Tibial nerve (tissue), 4 donors: Measurements from ENCODE around the gene ST7L. TPM values are rescaled to one million over a fixed set of nuclear protein-coding genes. Genes with fewer than 3 reads are reported as not detected.

Experiments
- DNase-seq, 2 donors: peaks; one replicate each; pipeline ENCODE4 v3.0.0-alpha.2; 2019; ENCODE audit warnings: low spot score in 2 of 2
- H3K27ac ChIP-seq, 4 donors: fragments of 200-600 bp; sonication (generic) in 3 of 4; one replicate each; pipeline ENCODE4 v1.5.1; 2017 to 2019; ENCODE audit warnings: mild to moderate bottlenecking in 1 of 4
- H3K27me3 ChIP-seq, 2 donors: fragments of 200-600 bp; sonication (generic) in 1 of 2; one replicate each; pipeline versions ENCODE4 v1.5.1 to v1.6.0; 2017 to 2019
- H3K36me3 ChIP-seq, 3 donors: fragments of 200-600 bp; sonication (generic); one replicate each; pipeline ENCODE4 v1.5.1; 2018 to 2019
- H3K4me1 ChIP-seq, 4 donors: fragments of 200-600 bp; sonication (generic) in 3 of 4; one replicate each; pipeline ENCODE4 v1.5.1; 2017 to 2019
- H3K4me3 ChIP-seq, 4 donors: fragments of 200-600 bp; sonication (generic) in 3 of 4; one replicate each; pipeline ENCODE4 v1.5.1; 2017 to 2019; ENCODE audit warnings: mild to moderate bottlenecking in 1 of 4, moderate library complexity in 1 of 4
- H3K9me3 ChIP-seq, 4 donors: fragments of 200-600 bp; sonication (generic) in 3 of 4; one replicate each; pipeline ENCODE4 v1.5.1; 2017 to 2019
- CTCF ChIP-seq, 5 experiments: fragments of 200-600 bp in 3 of 5; fragments of 450-650 bp in 2 of 5; sonication (generic) in 3 of 5; IDR thresholded peaks; one replicate each; pipeline ENCODE4 v1.5.1; 2016 to 2019; ENCODE audit warnings: antibody characterized with exemption in 5 of 5, mild to moderate bottlenecking in 3 of 5, moderate library complexity in 2 of 5
- EP300 ChIP-seq, 2 donors: sonication (generic); formaldehyde crosslinking; IDR thresholded peaks; one replicate each; pipeline ENCODE4 v1.6.1; 2017; ENCODE audit warnings: antibody characterized with exemption in 2 of 2, mild to moderate bottlenecking in 1 of 2
- POLR2A ChIP-seq, 2 donors: fragments of 450-650 bp; IDR thresholded peaks; one replicate each; pipeline ENCODE4 v1.6.1; 2017; ENCODE audit warnings: antibody characterized with exemption in 2 of 2, mild to moderate bottlenecking in 2 of 2, moderate library complexity in 2 of 2
- WGBS, 2 donors: methylation state at CpG; one replicate each; pipeline ENCODE4 v1.1.5; 2018; 5-methylcytosine and 5-hydroxymethylcytosine counted together
- total RNA-seq, 4 donors: library from RNA; depleted of rRNA; stranded (reverse); fragments of >200 nt; gene quantifications; one replicate each; pipeline ENCODE4 v1.1.0, GENCODE V29; 2016

ST7L gene
- total RNA-seq, 4 donors from 2014 or later = 18.4 to 24.0 (median 20.4) TPM

- H3K36me3 ChIP-seq = peaks cover 0 to 18% (median 0%) of the 10 kb centered on the region in 3 donors
- H3K9me3 ChIP-seq = no peaks in the 10 kb centered on the region
- TF ChIP-seq EP300 (IDR thresholded peaks at IDR 0.05) = no peak
- TF ChIP-seq CTCF (IDR thresholded peaks at IDR 0.05) = no peak
- TF ChIP-seq POLR2A (IDR thresholded peaks at IDR 0.05) = no peak
- H3K27me3 ChIP-seq = peaks cover 0 to 17% of the 10 kb centered on the region in 2 donors
- H3K27ac ChIP-seq = peak overlapping the region in 2 of 4 donors; percentile 51 to 54
- peaks cover 0 to 29% (median 3%) of the 10 kb centered on the region in 4 donors for H3K4me1 ChIP-seq
- DNase-seq = no peak
- H3K4me3 ChIP-seq = no peak overlapping the region
- 38 to 53% methylated on average over 8 to 9 of the region's 9 CpGs for WGBS, 2 donors
These were observed 105.7 kb downstream of the ST7L start for GRCh38 chr1:112513112-112513870.

- Histone ChIP-seq H3K4me3 (no peak overlapping the region), H3K36me3 (peaks cover 0 to 6% (median 0%) of the 10 kb centered on the region in 3 donors), H3K27ac (no peak overlapping the region), H3K27me3 (peaks cover 0 to 30% of the 10 kb centered on the region in 2 donors), H3K9me3 (no peaks in the 10 kb centered on the region), H3K4me1 (peaks cover 0 to 36% (median 10%) of the 10 kb centered on the region in 4 donors)
- 39 to 49% methylated on average over 2 of the region's 2 CpGs for WGBS, 2 donors
- TF ChIP-seq CTCF (IDR thresholded peaks at IDR 0.05) (no peak), POLR2A (IDR thresholded peaks at IDR 0.05) (no peak), EP300 (IDR thresholded peaks at IDR 0.05) (no peak)
- no peak for DNase-seq
These were observed 107.0 kb downstream of the ST7L start for GRCh38 chr1:112511897-112512296.

GRCh38 chr1:112510340-112510739, 108.6 kb downstream of the ST7L start:
- H3K36me3 ChIP-seq = no peaks in the 10 kb centered on the region
- H3K4me3 ChIP-seq = peak overlapping the region in 1 of 4 donors; percentile 70
- no peak for DNase-seq
- peaks cover 0 to 33% of the 10 kb centered on the region in 2 donors for H3K27me3 ChIP-seq
- H3K9me3 ChIP-seq = no peaks in the 10 kb centered on the region
- H3K27ac ChIP-seq = peak overlapping the region in 1 of 4 donors; percentile 73
- 60 to 63% methylated on average over 7 of the region's 7 CpGs for WGBS, 2 donors
- peaks cover 0 to 30% (median 10%) of the 10 kb centered on the region in 4 donors for H3K4me1 ChIP-seq
- TF ChIP-seq EP300 (IDR thresholded peaks at IDR 0.05) = no peak
- no peak for TF ChIP-seq POLR2A (IDR thresholded peaks at IDR 0.05)
- TF ChIP-seq CTCF (IDR thresholded peaks at IDR 0.05) = no peak

GRCh38 chr1:112509660-112510178, 109.2 kb downstream of the ST7L start:
- TF ChIP-seq CTCF (IDR thresholded peaks at IDR 0.05) = no peak
- no peak for TF ChIP-seq EP300 (IDR thresholded peaks at IDR 0.05)
- no peak for TF ChIP-seq POLR2A (IDR thresholded peaks at IDR 0.05)
- H3K4me3 ChIP-seq = peak overlapping the region in 1 of 4 donors; percentile 70
- WGBS, 2 donors = 50 to 59% methylated on average over 16 of the region's 16 CpGs
- peak overlapping the region in 1 of 4 donors; percentile 73 for H3K27ac ChIP-seq
- no peak for DNase-seq
- H3K27me3 ChIP-seq = peaks cover 0 to 38% of the 10 kb centered on the region in 2 donors
- H3K9me3 ChIP-seq = no peaks in the 10 kb centered on the region
- no peaks in the 10 kb centered on the region for H3K36me3 ChIP-seq
- peaks cover 0 to 30% (median 10%) of the 10 kb centered on the region in 4 donors for H3K4me1 ChIP-seq
